ENCODE results near the gene TNFAIP1. TPM values are rescaled to one million over a fixed set of nuclear protein-coding genes. Genes with fewer than 3 reads are reported as not detected.

Gene TNFAIP1
- total and polyA plus RNA-seq, 8 donors = 1.7 to 50.4 (median 20.3) TPM

DNA sequence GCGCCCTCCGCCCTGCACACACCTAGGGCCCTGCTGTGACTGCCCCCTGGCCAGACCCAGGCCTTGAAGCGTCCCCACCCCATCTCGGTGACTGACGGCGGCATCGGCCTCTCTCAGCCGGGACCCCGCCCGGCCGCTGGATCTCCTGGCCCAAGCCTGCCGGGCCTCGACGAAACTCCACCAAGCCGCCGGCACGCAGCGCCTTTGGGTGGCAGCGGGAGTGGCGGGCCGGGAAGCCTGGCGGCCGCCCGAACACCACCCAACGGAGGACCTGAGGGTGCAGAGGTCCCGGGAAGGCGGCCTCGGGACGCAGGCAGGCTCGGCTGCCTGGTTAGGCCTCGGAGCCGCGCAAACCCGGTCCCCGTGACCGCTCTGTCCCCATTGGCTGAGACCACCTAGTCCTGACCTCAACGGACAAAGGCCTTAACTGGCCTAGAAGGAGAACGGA, 28.6 kb upstream of the TNFAIP1 start:
- WGBS, 5 donors = 33 to 78% (median 41%) methylated on average over 14 to 38 of the region's 38 CpGs
- peak in 1 of 2 donors; percentile 59 for DNase-seq
- TF ChIP-seq POLR2AphosphoS5 (IDR thresholded peaks at IDR 0.05) (no peak), EP300 (IDR thresholded peaks at IDR 0.05) (no peak), POLR2A (IDR thresholded peaks at IDR 0.05) (no peak)
- TF ChIP-seq, protein P1, sequence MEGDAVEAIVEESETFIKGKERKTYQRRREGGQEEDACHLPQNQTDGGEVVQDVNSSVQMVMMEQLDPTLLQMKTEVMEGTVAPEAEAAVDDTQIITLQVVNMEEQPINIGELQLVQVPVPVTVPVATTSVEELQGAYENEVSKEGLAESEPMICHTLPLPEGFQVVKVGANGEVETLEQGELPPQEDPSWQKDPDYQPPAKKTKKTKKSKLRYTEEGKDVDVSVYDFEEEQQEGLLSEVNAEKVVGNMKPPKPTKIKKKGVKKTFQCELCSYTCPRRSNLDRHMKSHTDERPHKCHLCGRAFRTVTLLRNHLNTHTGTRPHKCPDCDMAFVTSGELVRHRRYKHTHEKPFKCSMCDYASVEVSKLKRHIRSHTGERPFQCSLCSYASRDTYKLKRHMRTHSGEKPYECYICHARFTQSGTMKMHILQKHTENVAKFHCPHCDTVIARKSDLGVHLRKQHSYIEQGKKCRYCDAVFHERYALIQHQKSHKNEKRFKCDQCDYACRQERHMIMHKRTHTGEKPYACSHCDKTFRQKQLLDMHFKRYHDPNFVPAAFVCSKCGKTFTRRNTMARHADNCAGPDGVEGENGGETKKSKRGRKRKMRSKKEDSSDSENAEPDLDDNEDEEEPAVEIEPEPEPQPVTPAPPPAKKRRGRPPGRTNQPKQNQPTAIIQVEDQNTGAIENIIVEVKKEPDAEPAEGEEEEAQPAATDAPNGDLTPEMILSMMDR (IDR thresholded peaks at IDR 0.05) = no peak

GRCh38 chr17:28313841-28314240, 21.7 kb upstream of the TNFAIP1 start:
- WGBS, 5 donors = 72 to 79% (median 74%) methylated on average over 2 of the region's 2 CpGs
- no peaks in the 10 kb centered on the region for H3K9me3 ChIP-seq

More for the DNA sequence above, 28.6 kb upstream of the TNFAIP1 start:
- intact Hi-C loops (cut with DNase I; ENCODE audit: low total_unique reads) = no loop called here
- Histone ChIP-seq H3K27me3 (peaks cover 4 to 15% (median 11%) of the 10 kb centered on the region in 3 donors), H3K9me3 (no peaks in the 10 kb centered on the region), H3K27ac (no peak overlapping the region), H3K4me3 (no peak overlapping the region), H3K4me1 (no peaks in the 10 kb centered on the region), H3K36me3 (no peaks in the 10 kb centered on the region)

DNA sequence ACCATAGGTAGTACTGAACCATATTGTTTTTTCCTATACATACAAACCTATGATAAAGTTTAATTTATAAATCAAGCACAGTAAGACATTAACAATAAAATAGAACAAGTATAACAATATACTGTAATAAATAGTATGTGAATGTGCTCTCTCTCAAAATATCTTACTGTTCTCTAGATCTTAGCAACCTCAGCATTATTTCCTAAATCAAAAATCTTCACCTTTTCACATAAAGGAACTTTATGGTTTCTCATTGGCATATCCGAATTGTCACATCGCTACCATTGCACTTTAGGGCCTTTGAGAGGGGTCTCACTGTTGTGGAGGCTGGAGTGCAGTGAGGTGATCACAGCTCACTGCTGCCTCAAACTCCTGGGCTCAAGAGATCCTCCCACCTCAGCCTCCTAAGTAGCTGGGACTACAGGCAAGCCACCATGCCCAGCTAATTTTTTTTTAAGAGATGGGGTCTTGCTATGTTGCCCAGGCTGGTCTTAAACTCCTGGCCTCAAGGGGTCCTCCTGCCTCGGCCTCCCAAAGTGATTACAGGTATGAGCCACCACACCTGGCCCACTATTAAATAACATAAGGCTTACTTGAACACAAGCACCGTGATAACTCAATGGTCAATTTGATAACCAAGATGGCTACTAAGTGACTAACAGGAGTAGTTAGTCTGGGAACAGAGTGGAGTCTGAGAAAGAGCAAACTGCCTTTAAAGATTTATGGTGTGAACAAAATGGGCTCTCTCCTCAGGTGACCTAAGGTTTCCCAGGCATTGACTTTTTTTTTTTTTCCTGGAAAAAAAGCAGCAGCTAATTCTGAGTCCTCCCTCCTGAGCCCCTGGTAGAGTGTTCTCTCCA, 19.5 kb upstream of the TNFAIP1 start:
- no peaks in the 10 kb centered on the region for H3K36me3 ChIP-seq
- no peak for DNase-seq
- TF ChIP-seq, protein P1 (IDR thresholded peaks at IDR 0.05) = no peak
- TF ChIP-seq EP300 (IDR thresholded peaks at IDR 0.05) (no peak), POLR2A (IDR thresholded peaks at IDR 0.05) (no peak), POLR2AphosphoS5 (IDR thresholded peaks at IDR 0.05) (no peak)
- H3K4me3 ChIP-seq = no peak overlapping the region
- no peaks in the 10 kb centered on the region for H3K9me3 ChIP-seq
- no peaks in the 10 kb centered on the region for H3K27me3 ChIP-seq
- WGBS, 5 donors = 91 to 99% (median 96%) methylated on average over 4 of the region's 4 CpGs
- H3K4me1 ChIP-seq = peaks cover 8 to 32% (median 23%) of the 10 kb centered on the region in 4 donors
- no peak overlapping the region for H3K27ac ChIP-seq
- intact Hi-C loops (cut with DNase I; ENCODE audit: low total_unique reads) = no loop called here

More at GRCh38 chr17:28313841-28314240, 21.7 kb upstream of the TNFAIP1 start:
- no peaks in the 10 kb centered on the region for H3K36me3 ChIP-seq
- no peak for TF ChIP-seq POLR2A (IDR thresholded peaks at IDR 0.05)
- no peak for TF ChIP-seq POLR2AphosphoS5 (IDR thresholded peaks at IDR 0.05)
- TF ChIP-seq, protein P1 (IDR thresholded peaks at IDR 0.05) = no peak
- no peak for TF ChIP-seq EP300 (IDR thresholded peaks at IDR 0.05)
- no peak overlapping the region for H3K4me3 ChIP-seq
- H3K27ac ChIP-seq = no peak overlapping the region
- no peak for DNase-seq
- H3K4me1 ChIP-seq = peaks cover 8 to 11% (median 9%) of the 10 kb centered on the region in 4 donors
- intact Hi-C loops (cut with DNase I; ENCODE audit: low total_unique reads) = no loop called here
- H3K27me3 ChIP-seq = no peaks in the 10 kb centered on the region

DNA sequence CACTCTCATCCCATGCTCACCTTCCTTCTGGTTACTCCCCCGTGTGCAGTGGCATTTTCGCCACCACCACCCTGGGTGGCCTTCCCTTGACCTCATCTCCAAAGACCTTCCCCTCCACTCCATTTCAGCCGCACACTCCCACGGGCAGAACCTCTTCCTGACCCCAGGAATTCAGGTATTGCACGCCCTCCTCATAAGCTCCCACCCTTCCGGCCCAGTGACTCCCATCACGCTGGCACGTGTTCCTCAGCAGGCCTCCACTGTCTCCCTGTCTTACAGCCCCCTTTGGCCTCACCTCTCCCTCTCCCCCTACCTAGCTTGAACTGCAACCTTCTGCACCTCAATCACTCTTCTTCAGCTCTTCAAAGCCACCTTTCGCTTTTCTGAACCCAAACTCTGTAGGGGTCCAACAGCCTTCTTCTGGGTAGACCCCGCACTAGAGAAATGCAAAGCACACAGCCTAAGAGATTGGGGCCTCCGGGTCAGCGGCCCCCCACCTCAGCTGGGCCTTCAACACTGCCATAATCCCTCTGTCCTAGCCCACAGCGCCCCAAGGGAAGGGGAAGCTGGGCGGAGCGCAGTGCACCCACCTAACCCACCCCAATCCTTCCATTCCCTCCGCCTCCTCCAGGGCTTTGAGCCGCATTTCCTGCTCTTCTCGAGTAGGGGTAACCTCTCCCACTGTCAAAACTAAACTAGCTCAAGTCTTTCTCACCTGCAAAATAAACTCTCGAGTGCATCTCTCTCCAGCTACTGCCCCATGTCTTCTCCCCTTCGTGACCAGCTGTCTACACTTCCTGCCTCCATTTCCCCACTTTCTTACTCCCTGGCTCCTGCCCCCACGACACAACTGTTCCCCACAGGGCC, 18.2 kb upstream of the TNFAIP1 start:
- WGBS, 5 donors = 87 to 92% (median 88%) methylated on average over 21 of the region's 21 CpGs
- H3K27me3 ChIP-seq = no peaks in the 10 kb centered on the region
- DNase-seq = no peak
- TF ChIP-seq EP300 (IDR thresholded peaks at IDR 0.05) (no peak), POLR2A (IDR thresholded peaks at IDR 0.05) (no peak), POLR2AphosphoS5 (IDR thresholded peaks at IDR 0.05) (no peak)
- TF ChIP-seq, protein P1 (IDR thresholded peaks at IDR 0.05) = no peak
- no peaks in the 10 kb centered on the region for H3K9me3 ChIP-seq
- intact Hi-C loops (cut with DNase I; ENCODE audit: low total_unique reads) = no loop called here
- H3K4me3 ChIP-seq = no peak overlapping the region
- H3K4me1 ChIP-seq = peaks cover 13 to 43% (median 23%) of the 10 kb centered on the region in 4 donors
- H3K27ac ChIP-seq = no peak overlapping the region
- H3K36me3 ChIP-seq = no peaks in the 10 kb centered on the region
